Measurements from ENCODE around the gene GPX3. TPM values are rescaled to one million over a fixed set of nuclear protein-coding genes. Genes with fewer than 3 reads are reported as not detected.

The GPX3 gene
- total and polyA plus RNA-seq, 2 of the 13 experiments (the other 11 are each of a cell fraction or from before 2014, with no cell fraction given) = 33.8 to 1,892 TPM

- BruUV-seq (replicated peaks) = no TSS peak
- H3K4me3 ChIP-seq (replicated peaks in 1 of 3; ENCODE audit: insufficient read depth in 1 of 3, low read depth in 2 of 3, low read length in 3 of 3) = no peak overlapping the region
- no peak overlapping the region for H2AFZ ChIP-seq (ENCODE audit: low read length)
- H3K4me2 ChIP-seq (ENCODE audit: low read depth, low read length) = no peak overlapping the region
- TF ChIP-seq ZC3H4 (CRISPR knock-in tag; IDR thresholded peaks at IDR 0.05; ENCODE audit: borderline replicate concordance) (no peak), ZNF672 (CRISPR knock-in tag; IDR thresholded peaks at IDR 0.05) (no peak), ZFY (CRISPR knock-in tag; IDR thresholded peaks at IDR 0.05) (no peak), FOSL2 (CRISPR knock-in tag; IDR thresholded peaks at IDR 0.05) (peak; percentile 38; the same call in 1 of the 2 replicates), ZNF839 (CRISPR knock-in tag; IDR thresholded peaks at IDR 0.05; ENCODE audit: borderline replicate concordance) (no peak), ZNF629 (CRISPR knock-in tag; conservative IDR thresholded peaks at IDR 0.05) (no peak)
- TF ChIP-seq, protein P1, sequence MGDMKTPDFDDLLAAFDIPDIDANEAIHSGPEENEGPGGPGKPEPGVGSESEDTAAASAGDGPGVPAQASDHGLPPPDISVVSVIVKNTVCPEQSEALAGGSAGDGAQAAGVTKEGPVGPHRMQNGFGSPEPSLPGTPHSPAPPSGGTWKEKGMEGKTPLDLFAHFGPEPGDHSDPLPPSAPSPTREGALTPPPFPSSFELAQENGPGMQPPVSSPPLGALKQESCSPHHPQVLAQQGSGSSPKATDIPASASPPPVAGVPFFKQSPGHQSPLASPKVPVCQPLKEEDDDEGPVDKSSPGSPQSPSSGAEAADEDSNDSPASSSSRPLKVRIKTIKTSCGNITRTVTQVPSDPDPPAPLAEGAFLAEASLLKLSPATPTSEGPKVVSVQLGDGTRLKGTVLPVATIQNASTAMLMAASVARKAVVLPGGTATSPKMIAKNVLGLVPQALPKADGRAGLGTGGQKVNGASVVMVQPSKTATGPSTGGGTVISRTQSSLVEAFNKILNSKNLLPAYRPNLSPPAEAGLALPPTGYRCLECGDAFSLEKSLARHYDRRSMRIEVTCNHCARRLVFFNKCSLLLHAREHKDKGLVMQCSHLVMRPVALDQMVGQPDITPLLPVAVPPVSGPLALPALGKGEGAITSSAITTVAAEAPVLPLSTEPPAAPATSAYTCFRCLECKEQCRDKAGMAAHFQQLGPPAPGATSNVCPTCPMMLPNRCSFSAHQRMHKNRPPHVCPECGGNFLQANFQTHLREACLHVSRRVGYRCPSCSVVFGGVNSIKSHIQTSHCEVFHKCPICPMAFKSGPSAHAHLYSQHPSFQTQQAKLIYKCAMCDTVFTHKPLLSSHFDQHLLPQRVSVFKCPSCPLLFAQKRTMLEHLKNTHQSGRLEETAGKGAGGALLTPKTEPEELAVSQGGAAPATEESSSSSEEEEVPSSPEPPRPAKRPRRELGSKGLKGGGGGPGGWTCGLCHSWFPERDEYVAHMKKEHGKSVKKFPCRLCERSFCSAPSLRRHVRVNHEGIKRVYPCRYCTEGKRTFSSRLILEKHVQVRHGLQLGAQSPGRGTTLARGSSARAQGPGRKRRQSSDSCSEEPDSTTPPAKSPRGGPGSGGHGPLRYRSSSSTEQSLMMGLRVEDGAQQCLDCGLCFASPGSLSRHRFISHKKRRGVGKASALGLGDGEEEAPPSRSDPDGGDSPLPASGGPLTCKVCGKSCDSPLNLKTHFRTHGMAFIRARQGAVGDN (CRISPR knock-in tag; IDR thresholded peaks at IDR 0.05) = peak; percentile 48
- FAIRE-seq = no peak
- H3K9me3 ChIP-seq (ENCODE audit: low read length) = no peaks in the 10 kb centered on the region
- H4K20me1 ChIP-seq (ENCODE audit: insufficient read depth, low read length) = peaks cover 43% of the 10 kb centered on the region
- intact Hi-C loops (cut with micrococcal nuclease; ENCODE audit: unreplicated experiment) (no loop called here), in situ Hi-C loops (cut with HindIII; ENCODE audit: extremely low pct_ligation_motif_present, low pct_unique_long_range_greater_than_20kb) (no loop called here)
- ChIA-PET POLR2A (no interaction called here), CTCF (ENCODE audit: low intra/inter-chr PET ratio, low total read pairs) (no interaction called here)
- H3K27me3 ChIP-seq (ENCODE audit: control insufficient read depth in 1 of 2, insufficient read depth in 2 of 2, low read length in 2 of 2) = no peaks in the 10 kb centered on the region; a peak in 1 of 5 replicates
- peaks cover 91% of the 10 kb centered on the region for H3K79me2 ChIP-seq (ENCODE audit: insufficient read depth, low read length)
- WGBS (ENCODE audit: low lambda C conversion rate) = 100% methylated on average over 3 of the region's 5 CpGs
- H3K9ac ChIP-seq (ENCODE audit: insufficient read depth, low read depth, low read length) = no peak overlapping the region
- peaks cover 6 to 26% of the 10 kb centered on the region in 2 experiments for H3K36me3 ChIP-seq (replicated peaks in 1 of 2; ENCODE audit: control insufficient read depth in 1 of 2, insufficient read depth in 2 of 2, low read length in 2 of 2)
- H3K27ac ChIP-seq (ENCODE audit: extremely low read length, insufficient read depth, low read length) = no peak overlapping the region
- peak; percentile 62 for ATAC-seq
- H3K4me1 ChIP-seq (ENCODE audit: insufficient read depth, low read length) = peaks cover 53% of the 10 kb centered on the region
- no peak for DNase-seq (ENCODE audit: low spot score)
Observed at GRCh38 chr5:151075698-151076331, 55.4 kb downstream of the GPX3 start.
